Tibial artery (tissue), 4 donors: ENCODE measurements around the gene POLRMT.

ENCODE experiments used
- DNase-seq, 2 donors: peaks; one replicate each; pipeline ENCODE4 v3.0.0-alpha.2; 2019
- H3K27ac ChIP-seq, 2 donors: fragments of 200-600 bp; sonication (generic) in 1 of 2; 1 replicate in 1 of 2; 2 replicates in 1 of 2; pipeline ENCODE4 v1.5.1; 2018 to 2019; ENCODE audit warnings: mild to moderate bottlenecking in 1 of 2
- H3K27me3 ChIP-seq, 2 donors: fragments of 200-600 bp; sonication (generic) in 1 of 2; one replicate each; pipeline versions ENCODE4 v1.5.1 to v1.6.0; 2016 to 2019
- H3K36me3 ChIP-seq, 3 donors: fragments of 200-600 bp; sonication (generic) in 2 of 3; one replicate each; pipeline ENCODE4 v1.5.1; 2016 to 2019; ENCODE audit warnings: mild to moderate bottlenecking in 2 of 3
- H3K4me1 ChIP-seq, 4 donors: fragments of 200-600 bp; sonication (generic) in 2 of 4; 1 replicate in 3 of 4; 2 replicates in 1 of 4; pipeline ENCODE4 v1.5.1; 2016 to 2019
- H3K4me3 ChIP-seq, 2 donors: fragments of 200-600 bp; sonication (generic) in 1 of 2; 1 replicate in 1 of 2; 2 replicates in 1 of 2; pipeline ENCODE4 v1.5.1; 2018 to 2019; ENCODE audit warnings: mild to moderate bottlenecking in 2 of 2
- H3K9me3 ChIP-seq, 3 donors: fragments of 200-600 bp; sonication (generic) in 1 of 3; one replicate each; pipeline ENCODE4 v1.5.1; 2016 to 2019
- CTCF ChIP-seq, 2 experiments: fragments of 200-600 bp in 1 of 2; fragments of 450-650 bp in 1 of 2; IDR thresholded peaks; one replicate each; pipeline ENCODE4 v1.5.1; 2017 to 2019; ENCODE audit warnings: antibody characterized with exemption in 2 of 2, mild to moderate bottlenecking in 1 of 2, moderate library complexity in 1 of 2
- intact Hi-C: fragments of 100-400 bp; cut with DNase I; formaldehyde crosslinking; loops from one replicate; pipeline ENCODE4 v1.15.0; 2023; ENCODE audit warnings: low total_unique reads

Gene POLRMT

GRCh38 chr19:591099-591958, 42.0 kb downstream of the POLRMT start:
- H3K36me3 ChIP-seq, result no peaks in the 10 kb centered on the region
- DNase-seq, result no peak
- peaks cover 4 to 87% of the 10 kb centered on the region in 2 donors for H3K27me3 ChIP-seq
- no peak overlapping the region for H3K4me3 ChIP-seq
- no peak overlapping the region for H3K27ac ChIP-seq
- H3K9me3 ChIP-seq, result no peaks in the 10 kb centered on the region
- H3K4me1 ChIP-seq, result peaks cover 0 to 25% (median 5%) of the 10 kb centered on the region in 4 donors
- intact Hi-C loops, result no loop called here
- TF ChIP-seq CTCF (IDR thresholded peaks at IDR 0.05), result no peak

GRCh38 chr19:590750-591098, 42.6 kb downstream of the POLRMT start:
- Histone ChIP-seq H3K4me3 (no peak overlapping the region), H3K9me3 (no peaks in the 10 kb centered on the region), H3K36me3 (no peaks in the 10 kb centered on the region), H3K27ac (no peak overlapping the region), H3K27me3 (peaks cover 4 to 86% of the 10 kb centered on the region in 2 donors), H3K4me1 (peaks cover 0 to 25% (median 5%) of the 10 kb centered on the region in 4 donors)
- intact Hi-C loops, result no loop called here
- no peak for DNase-seq
- no peak for TF ChIP-seq CTCF (IDR thresholded peaks at IDR 0.05)

- Histone ChIP-seq H3K9me3 (no peaks in the 10 kb centered on the region), H3K27ac (no peak overlapping the region), H3K4me1 (peaks cover 0 to 25% (median 5%) of the 10 kb centered on the region in 4 donors), H3K27me3 (peaks cover 4 to 86% of the 10 kb centered on the region in 2 donors), H3K36me3 (no peaks in the 10 kb centered on the region), H3K4me3 (peak overlapping the region in 1 of 2 donors; percentile 9)
- intact Hi-C loops, result no loop called here
- DNase-seq, result no peak
- TF ChIP-seq CTCF (IDR thresholded peaks at IDR 0.05), result no peak
Observed at GRCh38 chr19:590396-590745, 43.0 kb downstream of the POLRMT start.

GRCh38 chr19:589693-590395, 43.5 kb downstream of the POLRMT start, which contains the start of gene HCN2:
Gene HCN2 (plus strand): TSS chr19:589881. CDS start chr19:589946, 65 bp downstream.
- Histone ChIP-seq H3K36me3 (no peaks in the 10 kb centered on the region), H3K4me1 (peaks cover 0 to 25% (median 5%) of the 10 kb centered on the region in 4 donors), H3K4me3 (peak within 1 kb of the TSS in 1 of 2 donors; percentile 9), H3K27me3 (peaks cover 4 to 83% of the 10 kb centered on the region in 2 donors), H3K9me3 (no peaks in the 10 kb centered on the region), H3K27ac (no peak within 1 kb of the TSS)
- DNase-seq, result no peak
- TF ChIP-seq CTCF (IDR thresholded peaks at IDR 0.05), result no peak
- intact Hi-C loops, result no loop called here

- no peak for TF ChIP-seq CTCF (IDR thresholded peaks at IDR 0.05)
- H3K4me3 ChIP-seq, result no peak overlapping the region
- peaks cover 0 to 29% (median 5%) of the 10 kb centered on the region in 4 donors for H3K4me1 ChIP-seq
- H3K36me3 ChIP-seq, result no peaks in the 10 kb centered on the region
- intact Hi-C loops, result no loop called here
- DNase-seq, result no peak
- H3K27me3 ChIP-seq, result peaks cover 4 to 83% of the 10 kb centered on the region in 2 donors
- H3K27ac ChIP-seq, result no peak overlapping the region
- H3K9me3 ChIP-seq, result no peaks in the 10 kb centered on the region
Observed at GRCh38 chr19:588741-589692, 44.3 kb downstream of the POLRMT start.
